Nephron (organoid): ENCODE measurements around the gene FAM219A.
"Not testable (repeated sequence)": the region's sequence is repeated elsewhere in the genome, so short reads cannot be mapped to it uniquely, and the experiment has no call there.

Experiments used
- H3K27ac Mint-ChIP-seq, 3 experiments: 2 replicates each; pipeline ENCODE4 v1.8.0; 2020; ENCODE audit warnings: mixed read lengths in 3 of 3, mild to moderate bottlenecking in 2 of 3, moderate library complexity in 1 of 3
- H3K27me3 Mint-ChIP-seq: 2 replicates; pipeline ENCODE4 v1.8.0; 2021; ENCODE audit warnings: low read depth, mild to moderate bottlenecking, moderate library complexity, mixed read lengths
- H3K36me3 Mint-ChIP-seq: 2 replicates; pipeline ENCODE4 v1.8.0; 2020; ENCODE audit warnings: low read depth, mixed read lengths
- H3K4me1 Mint-ChIP-seq: 2 replicates; pipeline ENCODE4 v1.8.0; 2020; ENCODE audit warnings: mixed read lengths
- H3K4me3 Mint-ChIP-seq, 3 experiments: 2 replicates each; pipeline ENCODE4 v1.8.0; 2020; ENCODE audit warnings: mild to moderate bottlenecking in 3 of 3, mixed read lengths in 3 of 3, moderate library complexity in 2 of 3
- H3K9me3 Mint-ChIP-seq: 2 replicates; pipeline ENCODE4 v1.8.0; 2020; ENCODE audit warnings: mixed read lengths
- TF ChIP-seq, protein P1 (sequence below), 3 experiments: fragments of 200-600 bp; sonication (generic); IDR thresholded peaks; one replicate each; pipeline ENCODE4 v1.5.0; 2021; ENCODE audit warnings: antibody characterized with exemption in 3 of 3; ENCODE audit not compliant: unreplicated experiment in 3 of 3

The FAM219A gene

DNA sequence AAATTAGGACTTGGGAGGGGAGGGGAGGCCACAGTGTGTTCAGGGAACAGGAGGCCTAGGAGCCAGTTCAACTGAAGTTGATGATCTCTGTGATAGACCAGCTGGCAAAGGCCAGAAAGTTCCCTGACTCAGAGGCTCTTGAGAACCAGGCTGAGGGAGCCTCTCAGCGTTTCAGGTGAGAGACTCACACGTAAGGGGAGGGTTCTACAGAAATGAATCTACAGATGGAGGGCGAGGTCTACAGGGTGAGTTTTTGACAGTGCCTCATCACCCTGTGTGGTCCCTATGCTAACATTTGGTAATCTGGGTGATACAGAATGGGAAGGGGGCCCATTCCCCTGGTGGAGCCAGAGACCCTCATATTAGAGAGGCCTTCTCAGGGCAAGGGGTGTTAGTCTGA lies 32.4 kb upstream of the FAM219A start:
- H3K27me3 Mint-ChIP-seq = peaks cover 19% of the 10 kb centered on the region
- no peaks in the 10 kb centered on the region for H3K36me3 Mint-ChIP-seq
- H3K27ac Mint-ChIP-seq = no peak overlapping the region
- no peaks in the 10 kb centered on the region for H3K9me3 Mint-ChIP-seq
- no peaks in the 10 kb centered on the region for H3K4me1 Mint-ChIP-seq
- TF ChIP-seq, protein P1, sequence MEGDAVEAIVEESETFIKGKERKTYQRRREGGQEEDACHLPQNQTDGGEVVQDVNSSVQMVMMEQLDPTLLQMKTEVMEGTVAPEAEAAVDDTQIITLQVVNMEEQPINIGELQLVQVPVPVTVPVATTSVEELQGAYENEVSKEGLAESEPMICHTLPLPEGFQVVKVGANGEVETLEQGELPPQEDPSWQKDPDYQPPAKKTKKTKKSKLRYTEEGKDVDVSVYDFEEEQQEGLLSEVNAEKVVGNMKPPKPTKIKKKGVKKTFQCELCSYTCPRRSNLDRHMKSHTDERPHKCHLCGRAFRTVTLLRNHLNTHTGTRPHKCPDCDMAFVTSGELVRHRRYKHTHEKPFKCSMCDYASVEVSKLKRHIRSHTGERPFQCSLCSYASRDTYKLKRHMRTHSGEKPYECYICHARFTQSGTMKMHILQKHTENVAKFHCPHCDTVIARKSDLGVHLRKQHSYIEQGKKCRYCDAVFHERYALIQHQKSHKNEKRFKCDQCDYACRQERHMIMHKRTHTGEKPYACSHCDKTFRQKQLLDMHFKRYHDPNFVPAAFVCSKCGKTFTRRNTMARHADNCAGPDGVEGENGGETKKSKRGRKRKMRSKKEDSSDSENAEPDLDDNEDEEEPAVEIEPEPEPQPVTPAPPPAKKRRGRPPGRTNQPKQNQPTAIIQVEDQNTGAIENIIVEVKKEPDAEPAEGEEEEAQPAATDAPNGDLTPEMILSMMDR (IDR thresholded peaks at IDR 0.05; ENCODE audit: unreplicated experiment in 3 of 3) = no peak
- no peak overlapping the region for H3K4me3 Mint-ChIP-seq

- H3K9me3 Mint-ChIP-seq = no peaks in the 10 kb centered on the region
- no peak overlapping the region for H3K4me3 Mint-ChIP-seq
- no peaks in the 10 kb centered on the region for H3K36me3 Mint-ChIP-seq
- H3K27me3 Mint-ChIP-seq = peaks cover 19% of the 10 kb centered on the region
- H3K27ac Mint-ChIP-seq = no peak overlapping the region
- H3K4me1 Mint-ChIP-seq = no peaks in the 10 kb centered on the region
- TF ChIP-seq, protein P1 (IDR thresholded peaks at IDR 0.05; ENCODE audit: unreplicated experiment in 3 of 3) = no peak
Observed at GRCh38 chr9:34490360-34490759, 32.0 kb upstream of the FAM219A start.

DNA sequence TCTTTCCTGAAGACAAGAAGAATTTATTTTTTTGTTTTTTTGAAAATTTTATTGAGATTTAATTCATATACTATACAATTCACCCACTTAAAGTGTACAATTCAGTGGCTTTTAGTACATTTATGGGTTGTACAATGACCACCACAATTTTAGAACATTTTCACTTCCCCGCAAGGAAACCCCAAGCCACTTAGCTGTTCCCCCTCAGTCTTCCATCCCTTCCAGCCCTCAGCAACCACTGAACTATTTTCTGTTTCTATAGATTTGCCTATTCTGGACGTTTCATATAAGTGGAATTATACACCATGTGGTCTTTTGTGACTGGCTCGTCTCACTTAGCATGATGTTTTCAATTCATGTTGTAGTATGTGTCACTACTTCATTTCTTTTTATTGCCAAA lies 28.2 kb upstream of the FAM219A start:
- Mint-ChIP-seq H3K27ac (no peak overlapping the region), H3K4me1 (no peaks in the 10 kb centered on the region), H3K36me3 (no peaks in the 10 kb centered on the region), H3K4me3 (no peak overlapping the region), H3K27me3 (peaks cover 17% of the 10 kb centered on the region), H3K9me3 (no peaks in the 10 kb centered on the region)
- TF ChIP-seq, protein P1 (IDR thresholded peaks at IDR 0.05; ENCODE audit: unreplicated experiment in 3 of 3) = no peak

DNA sequence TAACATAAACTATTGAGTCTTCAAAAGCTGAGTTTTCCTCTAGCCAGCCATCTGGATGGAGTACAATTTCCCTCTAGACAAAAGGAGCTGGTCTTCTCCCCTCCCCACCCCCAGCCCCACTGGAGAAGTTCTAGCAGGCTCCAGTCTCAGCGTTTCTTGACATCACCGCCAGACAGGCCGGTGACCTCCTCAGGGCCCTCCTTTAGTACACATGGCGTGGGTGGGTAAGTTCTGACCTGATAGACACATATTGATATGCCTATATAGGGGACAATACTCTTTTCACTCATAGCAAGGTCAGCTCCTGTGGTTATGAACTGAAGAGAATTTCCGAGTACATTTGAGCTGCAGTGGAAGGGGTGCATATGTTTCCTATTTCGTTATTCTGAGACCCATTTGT lies 27.5 kb upstream of the FAM219A start:
- no peaks in the 10 kb centered on the region for H3K36me3 Mint-ChIP-seq
- no peak overlapping the region for H3K4me3 Mint-ChIP-seq
- H3K27ac Mint-ChIP-seq = no peak overlapping the region

DNA sequence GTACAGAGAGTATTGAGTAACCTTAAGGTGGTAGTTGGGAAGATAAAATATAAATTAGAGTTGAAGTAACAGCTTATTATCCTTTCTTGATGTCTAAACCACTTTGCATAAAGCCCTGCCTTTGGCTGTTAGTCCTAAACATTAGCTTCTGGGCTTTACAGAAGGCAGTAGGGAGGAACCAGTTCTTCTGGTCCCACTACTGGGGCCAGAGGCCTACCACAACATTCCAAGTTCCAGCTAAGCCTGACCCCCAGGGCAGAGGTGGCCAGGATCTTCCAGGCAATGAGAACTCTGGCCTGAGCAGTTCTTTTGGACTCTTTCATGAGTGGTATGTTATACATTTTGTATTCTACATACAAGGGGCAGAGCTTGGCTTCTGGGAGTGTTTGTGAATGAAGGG lies 26.3 kb upstream of the FAM219A start:
- H3K27me3 Mint-ChIP-seq = peaks cover 21% of the 10 kb centered on the region
- TF ChIP-seq, protein P1 (IDR thresholded peaks at IDR 0.05; ENCODE audit: unreplicated experiment in 3 of 3) = no peak
- no peak overlapping the region for H3K27ac Mint-ChIP-seq
- no peaks in the 10 kb centered on the region for H3K36me3 Mint-ChIP-seq
- no peaks in the 10 kb centered on the region for H3K9me3 Mint-ChIP-seq
- H3K4me3 Mint-ChIP-seq = no peak overlapping the region
- no peaks in the 10 kb centered on the region for H3K4me1 Mint-ChIP-seq

More for the DNA sequence above, 27.5 kb upstream of the FAM219A start:
- no peaks in the 10 kb centered on the region for H3K4me1 Mint-ChIP-seq
- TF ChIP-seq, protein P1 (IDR thresholded peaks at IDR 0.05; ENCODE audit: unreplicated experiment in 3 of 3) = no peak
- peaks cover 21% of the 10 kb centered on the region for H3K27me3 Mint-ChIP-seq
- H3K9me3 Mint-ChIP-seq = no peaks in the 10 kb centered on the region

- not testable (repeated sequence) for H3K9me3 Mint-ChIP-seq, H3K4me1 Mint-ChIP-seq, H3K4me3 Mint-ChIP-seq, H3K27ac Mint-ChIP-seq, H3K36me3 Mint-ChIP-seq
- H3K27me3 Mint-ChIP-seq = peaks cover 11% of the 10 kb centered on the region
Observed at GRCh38 chr9:34482746-34483145, 24.4 kb upstream of the FAM219A start.

- H3K27me3 Mint-ChIP-seq = peaks cover 12% of the 10 kb centered on the region
- not testable (repeated sequence) for H3K9me3 Mint-ChIP-seq, H3K36me3 Mint-ChIP-seq, H3K27ac Mint-ChIP-seq, H3K4me1 Mint-ChIP-seq, H3K4me3 Mint-ChIP-seq
Observed at GRCh38 chr9:34481620-34482019, 23.2 kb upstream of the FAM219A start.
